MM.1S (cell line): ENCODE measurements around the gene PCNX1.

Experiments used
- EZH2phosphoT487 ChIP-seq: fragments of 300-600 bp; sonication (generic); IDR thresholded peaks from 2 replicates; pipeline ENCODE4 v1.6.1; 2018; ENCODE audit warnings: antibody characterized with exemption, low read length
- TF ChIP-seq, protein P1 (sequence below): fragments of 300-600 bp; sonication (generic); IDR thresholded peaks from 2 replicates; pipeline ENCODE4 v1.5.1; 2016; ENCODE audit warnings: antibody characterized with exemption, low read length, mixed read lengths

GRCh38 chr14:70934084-70934483 lies 26.8 kb downstream of the PCNX1 start:
- TF ChIP-seq, protein P1, sequence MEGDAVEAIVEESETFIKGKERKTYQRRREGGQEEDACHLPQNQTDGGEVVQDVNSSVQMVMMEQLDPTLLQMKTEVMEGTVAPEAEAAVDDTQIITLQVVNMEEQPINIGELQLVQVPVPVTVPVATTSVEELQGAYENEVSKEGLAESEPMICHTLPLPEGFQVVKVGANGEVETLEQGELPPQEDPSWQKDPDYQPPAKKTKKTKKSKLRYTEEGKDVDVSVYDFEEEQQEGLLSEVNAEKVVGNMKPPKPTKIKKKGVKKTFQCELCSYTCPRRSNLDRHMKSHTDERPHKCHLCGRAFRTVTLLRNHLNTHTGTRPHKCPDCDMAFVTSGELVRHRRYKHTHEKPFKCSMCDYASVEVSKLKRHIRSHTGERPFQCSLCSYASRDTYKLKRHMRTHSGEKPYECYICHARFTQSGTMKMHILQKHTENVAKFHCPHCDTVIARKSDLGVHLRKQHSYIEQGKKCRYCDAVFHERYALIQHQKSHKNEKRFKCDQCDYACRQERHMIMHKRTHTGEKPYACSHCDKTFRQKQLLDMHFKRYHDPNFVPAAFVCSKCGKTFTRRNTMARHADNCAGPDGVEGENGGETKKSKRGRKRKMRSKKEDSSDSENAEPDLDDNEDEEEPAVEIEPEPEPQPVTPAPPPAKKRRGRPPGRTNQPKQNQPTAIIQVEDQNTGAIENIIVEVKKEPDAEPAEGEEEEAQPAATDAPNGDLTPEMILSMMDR = no peak
- TF ChIP-seq EZH2phosphoT487 = no peak
